Caco-2 (cell line): ENCODE data around the gene CRYBA1. TPM values are rescaled to one million over a fixed set of nuclear protein-coding genes. Genes with fewer than 3 reads are reported as not detected.

Experiments used
- BruUV-seq: library from RNA; stranded (reverse); fragments of 400-500 nt; replicated peaks from 2 replicates; lab custom pipeline; 2021; lab: Mats Ljungman, UMichigan
- CTCF ChIA-PET: fragments of 300-600 bp; sonication (Branson Sonifier 250); formaldehyde crosslinking; loops from one replicate; lab custom pipeline; 2022; ENCODE audit warnings: antibody characterized with exemption; lab: Charles Lee
- POLR2A ChIA-PET: fragments of 300-600 bp; sonication (Branson Sonifier 250); formaldehyde crosslinking; loops from one replicate; lab custom pipeline; 2022; ENCODE audit warnings: antibody characterized with exemption; lab: Charles Lee
- DNase-seq, 2 experiments: peaks; one replicate each; pipeline versions ENCODE4 v3.0.0 to v3.0.0-alpha.2; 2020 to 2022
- H3K27me3 ChIP-seq: replicated peaks from 2 replicates; pipeline ENCODE4 v1.6.0; 2011; ENCODE audit warnings: low read length; ENCODE audit not compliant: control insufficient read depth, insufficient read depth
- H3K36me3 ChIP-seq: 2 replicates; pipeline ENCODE4 v1.5.1; 2011; ENCODE audit warnings: low read length; ENCODE audit not compliant: control insufficient read depth, insufficient read depth
- H3K4me1 ChIP-seq: fragments of 250-450 bp; sonication (Bioruptor Pico); 2 replicates; pipeline ENCODE4 v1.5.1; 2020; ENCODE audit warnings: mild to moderate bottlenecking
- H3K4me3 ChIP-seq: 2 replicates; pipeline ENCODE4 v1.5.1; 2011; ENCODE audit warnings: low read depth, mild to moderate bottlenecking, control low read depth, low read length
- H3K9me3 ChIP-seq: fragments of 250-450 bp; sonication (Bioruptor Pico); 2 replicates; pipeline ENCODE4 v1.5.1; 2020; ENCODE audit warnings: mild to moderate bottlenecking, moderate library complexity
- H3K27ac Mint-ChIP-seq: one replicate; pipeline ENCODE4 v1.8.0; 2022; ENCODE audit warnings: mixed read lengths; ENCODE audit not compliant: unreplicated experiment
- H3K27me3 Mint-ChIP-seq: one replicate; pipeline ENCODE4 v1.8.0; 2022; ENCODE audit warnings: mixed read lengths; ENCODE audit not compliant: insufficient read depth, unreplicated experiment
- H3K36me3 Mint-ChIP-seq: one replicate; pipeline ENCODE4 v1.8.0; 2022; ENCODE audit warnings: mild to moderate bottlenecking, mixed read lengths; ENCODE audit not compliant: insufficient read depth, unreplicated experiment
- H3K4me1 Mint-ChIP-seq: one replicate; pipeline ENCODE4 v1.8.0; 2022; ENCODE audit warnings: low read depth, mixed read lengths; ENCODE audit not compliant: unreplicated experiment
- H3K4me3 Mint-ChIP-seq: one replicate; pipeline ENCODE4 v1.8.0; 2022; ENCODE audit warnings: mild to moderate bottlenecking, moderate library complexity, mixed read lengths; ENCODE audit not compliant: unreplicated experiment
- H3K9me3 Mint-ChIP-seq: one replicate; pipeline ENCODE4 v1.8.0; 2022; ENCODE audit warnings: mixed read lengths; ENCODE audit not compliant: unreplicated experiment
- intact Hi-C: fragments of 100-400 bp; cut with micrococcal nuclease; formaldehyde crosslinking; loops from one replicate; pipeline ENCODE4 v1.10.0; 2022; ENCODE audit not compliant: unreplicated experiment
- total RNA-seq: library from RNA; stranded (reverse); gene quantifications from 2 replicates; pipeline ENCODE4 v1.2.3, GENCODE V29; 2022
- TF ChIP-seq, protein P1 (sequence below), 2 experiments: fragments of 200-600 bp in 1 of 2; IDR thresholded peaks; 1 replicate in 1 of 2; 2 replicates in 1 of 2; pipeline versions ENCODE4 v1.5.1 to v1.8.0; 2011 to 2022; ENCODE audit warnings: antibody characterized with exemption in 1 of 2, control low read depth in 1 of 2, inconsistent platforms in 1 of 2, low read depth in 1 of 2, low read length in 1 of 2, mild to moderate bottlenecking in 1 of 2, moderate library complexity in 1 of 2; ENCODE audit not compliant: insufficient read depth in 1 of 2, severe bottlenecking in 1 of 2, unreplicated experiment in 1 of 2

The CRYBA1 gene
- total RNA-seq, 1 experiment from 2014 or later: not detected

DNA sequence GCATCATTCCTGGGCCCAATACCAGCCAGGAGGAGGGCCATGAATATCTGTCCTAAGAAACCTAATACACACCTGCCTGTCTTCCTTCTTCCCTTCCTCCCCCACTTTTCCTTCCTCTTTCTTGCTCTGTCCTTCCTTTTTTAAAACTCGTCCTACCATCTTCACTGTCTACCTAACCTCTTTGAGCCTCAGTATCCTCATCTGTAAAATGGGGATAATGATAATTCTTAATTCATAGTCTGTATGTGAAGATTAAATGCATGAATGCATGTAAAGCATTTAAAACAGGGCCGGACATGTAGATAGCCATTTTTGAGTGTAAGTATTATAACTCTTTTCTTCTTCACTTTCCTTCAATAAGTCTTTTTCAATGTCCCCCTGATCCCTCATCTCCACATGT lies 560 bp downstream of the CRYBA1 start:
- Histone ChIP-seq H3K4me3 (no peak overlapping the region), H3K9me3 (no peaks in the 10 kb centered on the region), H3K36me3 (no peaks in the 10 kb centered on the region), H3K27me3 (no peaks in the 10 kb centered on the region), H3K4me1 (no peaks in the 10 kb centered on the region)
- Mint-ChIP-seq H3K27ac (no peak overlapping the region), H3K36me3 (peaks cover 4% of the 10 kb centered on the region), H3K4me3 (no peak overlapping the region), H3K4me1 (no peaks in the 10 kb centered on the region), H3K9me3 (no peaks in the 10 kb centered on the region), H3K27me3 (no peaks in the 10 kb centered on the region)
- TF ChIP-seq, protein P1, sequence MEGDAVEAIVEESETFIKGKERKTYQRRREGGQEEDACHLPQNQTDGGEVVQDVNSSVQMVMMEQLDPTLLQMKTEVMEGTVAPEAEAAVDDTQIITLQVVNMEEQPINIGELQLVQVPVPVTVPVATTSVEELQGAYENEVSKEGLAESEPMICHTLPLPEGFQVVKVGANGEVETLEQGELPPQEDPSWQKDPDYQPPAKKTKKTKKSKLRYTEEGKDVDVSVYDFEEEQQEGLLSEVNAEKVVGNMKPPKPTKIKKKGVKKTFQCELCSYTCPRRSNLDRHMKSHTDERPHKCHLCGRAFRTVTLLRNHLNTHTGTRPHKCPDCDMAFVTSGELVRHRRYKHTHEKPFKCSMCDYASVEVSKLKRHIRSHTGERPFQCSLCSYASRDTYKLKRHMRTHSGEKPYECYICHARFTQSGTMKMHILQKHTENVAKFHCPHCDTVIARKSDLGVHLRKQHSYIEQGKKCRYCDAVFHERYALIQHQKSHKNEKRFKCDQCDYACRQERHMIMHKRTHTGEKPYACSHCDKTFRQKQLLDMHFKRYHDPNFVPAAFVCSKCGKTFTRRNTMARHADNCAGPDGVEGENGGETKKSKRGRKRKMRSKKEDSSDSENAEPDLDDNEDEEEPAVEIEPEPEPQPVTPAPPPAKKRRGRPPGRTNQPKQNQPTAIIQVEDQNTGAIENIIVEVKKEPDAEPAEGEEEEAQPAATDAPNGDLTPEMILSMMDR (IDR thresholded peaks at IDR 0.05; ENCODE audit: insufficient read depth in 1 of 2, low read depth in 1 of 2, low read length in 1 of 2, severe bottlenecking in 1 of 2, unreplicated experiment in 1 of 2): no peak
- no peak for DNase-seq
- BruUV-seq: no TSS peak
- intact Hi-C loops: loop anchor here (10.0 kb wide), 1 partner anchor 262 kb away; no protein-coding TSS in a partner anchor
- POLR2A ChIA-PET: no interaction called here
- CTCF ChIA-PET: no interaction called here

DNA sequence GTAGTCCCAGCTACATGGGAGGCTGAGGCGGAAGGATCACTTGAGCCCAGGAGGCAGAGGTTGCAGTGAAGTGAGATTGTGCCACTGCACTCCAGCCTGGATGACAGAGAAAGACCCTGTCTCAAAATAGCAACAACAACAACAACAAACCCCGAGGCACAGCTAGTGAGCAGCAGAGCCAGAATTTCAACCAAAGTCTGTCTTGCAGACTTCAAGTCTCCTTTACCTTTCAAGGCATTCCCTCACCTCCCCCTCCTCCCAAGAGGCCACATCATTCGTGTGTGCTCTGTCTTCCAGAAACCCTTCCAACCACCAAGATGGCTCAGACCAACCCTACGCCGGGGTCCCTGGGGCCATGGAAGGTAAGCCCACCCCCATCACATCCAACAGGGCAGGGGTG lies 2.2 kb downstream of the CRYBA1 start:
- Histone ChIP-seq H3K27me3 (no peaks in the 10 kb centered on the region), H3K4me3 (no peak overlapping the region), H3K36me3 (no peaks in the 10 kb centered on the region), H3K9me3 (no peaks in the 10 kb centered on the region), H3K4me1 (no peaks in the 10 kb centered on the region)
- POLR2A ChIA-PET: no interaction called here
- Mint-ChIP-seq H3K27me3 (no peaks in the 10 kb centered on the region), H3K4me3 (no peak overlapping the region), H3K9me3 (no peaks in the 10 kb centered on the region), H3K36me3 (no peaks in the 10 kb centered on the region), H3K4me1 (no peaks in the 10 kb centered on the region), H3K27ac (no peak overlapping the region)
- DNase-seq: no peak
- TF ChIP-seq, protein P1 (IDR thresholded peaks at IDR 0.05; ENCODE audit: insufficient read depth in 1 of 2, low read depth in 1 of 2, low read length in 1 of 2, severe bottlenecking in 1 of 2, unreplicated experiment in 1 of 2): no peak
- BruUV-seq: no TSS peak
- intact Hi-C loops: loop anchor here (10.0 kb wide), 1 partner anchor 264 kb away; no protein-coding TSS in a partner anchor
- CTCF ChIA-PET: interaction anchor here (0.8 kb wide), 1 partner anchor 100 kb away, joined by 4 read pairs; no protein-coding TSS in a partner anchor

DNA sequence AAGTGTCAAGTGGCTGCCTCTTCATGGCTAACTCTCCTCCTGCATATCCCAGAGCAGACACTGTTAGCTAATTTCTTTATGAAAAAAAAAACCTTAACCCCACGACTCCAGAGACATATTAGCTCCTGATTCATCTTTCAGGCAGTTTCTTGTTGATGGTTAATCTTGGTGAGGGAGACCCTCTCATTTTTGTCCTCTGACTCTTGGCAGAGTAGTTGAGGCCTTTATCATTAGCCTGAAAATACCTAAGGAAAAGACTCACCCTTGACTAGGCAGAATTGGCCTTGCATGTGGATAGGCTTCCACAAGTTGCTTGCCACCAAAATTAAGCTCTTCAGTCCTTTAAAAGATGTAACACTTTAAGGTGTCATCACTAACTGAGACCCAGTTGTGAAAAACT lies 4.0 kb downstream of the CRYBA1 start:
- no peak overlapping the region for H3K4me3 Mint-ChIP-seq
- no peak for DNase-seq
- TF ChIP-seq, protein P1 (IDR thresholded peaks at IDR 0.05; ENCODE audit: insufficient read depth in 1 of 2, low read depth in 1 of 2, low read length in 1 of 2, severe bottlenecking in 1 of 2, unreplicated experiment in 1 of 2): no peak
- intact Hi-C loops: no loop called here
- no peaks in the 10 kb centered on the region; the same call in 1 of the 2 replicates for H3K36me3 ChIP-seq
- H3K9me3 Mint-ChIP-seq: no peaks in the 10 kb centered on the region
- H3K4me1 ChIP-seq: no peaks in the 10 kb centered on the region
- no TSS peak for BruUV-seq
- H3K4me1 Mint-ChIP-seq: no peaks in the 10 kb centered on the region
- no peaks in the 10 kb centered on the region for H3K27me3 Mint-ChIP-seq
- no peak overlapping the region for H3K4me3 ChIP-seq
- CTCF ChIA-PET: interaction anchor here (0.6 to 1.5 kb wide), 5 partner anchors 40 to 136 kb away, joined by 3 to 6 read pairs (median 4); no protein-coding TSS in a partner anchor
- no peaks in the 10 kb centered on the region for H3K27me3 ChIP-seq
- POLR2A ChIA-PET: interaction anchor here (0.7 to 0.9 kb wide), 2 partner anchors 21 to 44 kb away, joined by 3 read pairs; partner anchors contain the start of gene NUFIP2
- H3K9me3 ChIP-seq: no peaks in the 10 kb centered on the region
- H3K36me3 Mint-ChIP-seq: peaks cover 11% of the 10 kb centered on the region
- H3K27ac Mint-ChIP-seq: no peak overlapping the region
